SK-N-SH (cell line): ENCODE measurements around the gene TWNK.

ENCODE experiments used
- CTCF ChIP-seq: fragments of 200-600 bp; sonication (generic); IDR thresholded peaks from 2 replicates; pipeline ENCODE4 v1.6.1; 2017; ENCODE audit warnings: antibody characterized with exemption, mild to moderate bottlenecking, moderate library complexity
- EP300 ChIP-seq, 2 experiments: IDR thresholded peaks; 2 replicates each; pipeline versions ENCODE4 v1.4.0 to v1.6.1; 2012; ENCODE audit warnings: borderline replicate concordance in 1 of 2, low read depth in 1 of 2, low read length in 1 of 2
- EZH2phosphoT487 ChIP-seq: fragments of 200-600 bp; sonication (generic); IDR thresholded peaks from 2 replicates; pipeline ENCODE4 v1.6.1; 2017; ENCODE audit warnings: low read depth, mixed run types, mild to moderate bottlenecking, antibody characterized with exemption, moderate library complexity, borderline replicate concordance
- FOXM1 ChIP-seq: IDR thresholded peaks from 2 replicates; pipeline ENCODE4 v1.4.0; 2012; ENCODE audit warnings: low read depth, mild to moderate bottlenecking
- GABPA ChIP-seq: IDR thresholded peaks from 2 replicates; pipeline ENCODE4 v1.4.0; 2012; ENCODE audit warnings: low read depth, mild to moderate bottlenecking
- MAX ChIP-seq: IDR thresholded peaks from 2 replicates; pipeline ENCODE4 v1.4.0; 2012; ENCODE audit warnings: low read depth
- MXI1 ChIP-seq: IDR thresholded peaks from 2 replicates; pipeline ENCODE4 v1.6.1; 2012; ENCODE audit warnings: mild to moderate bottlenecking, low read depth, low read length, improper control_type of control experiment
- PBX3 ChIP-seq: IDR thresholded peaks from 2 replicates; pipeline ENCODE4; 2012
- POLR2AphosphoS5 ChIP-seq: IDR thresholded peaks from 2 replicates; pipeline ENCODE4 v1.6.1; 2012; ENCODE audit warnings: low read depth, low read length
- RAD21 ChIP-seq: IDR thresholded peaks from 2 replicates; pipeline ENCODE4 v1.6.1; 2012; ENCODE audit warnings: mild to moderate bottlenecking, low read length
- RCOR1 ChIP-seq: fragments of 150-350 bp; IDR thresholded peaks from 2 replicates; pipeline ENCODE4 v1.6.1; 2017; ENCODE audit warnings: antibody characterized with exemption, low read length
- TEAD4 ChIP-seq: IDR thresholded peaks from 2 replicates; pipeline ENCODE4 v1.4.0; 2012; ENCODE audit warnings: mild to moderate bottlenecking, borderline replicate concordance; ENCODE audit not compliant: insufficient read depth
- USF2 ChIP-seq: fragments of 150-350 bp; IDR thresholded peaks from 2 replicates; pipeline ENCODE4 v1.6.1; 2017; ENCODE audit warnings: antibody characterized with exemption, low read length, low read depth, borderline replicate concordance

GRCh38 chr10:100980311-100980710, 7.0 kb upstream of the TWNK start:
- TF ChIP-seq USF2 = no peak
- TF ChIP-seq RAD21 = no peak
- TF ChIP-seq EP300 (IDR thresholded peaks at IDR 0.05; ENCODE audit: borderline replicate concordance in 1 of 2, low read depth in 1 of 2, low read length in 1 of 2) = no peak
- no peak for TF ChIP-seq TEAD4
- TF ChIP-seq POLR2AphosphoS5 = no peak
- TF ChIP-seq CTCF = no peak
- no peak for TF ChIP-seq PBX3
- no peak for TF ChIP-seq GABPA
- no peak for TF ChIP-seq EZH2phosphoT487
- no peak for TF ChIP-seq MXI1
- no peak for TF ChIP-seq RCOR1
- no peak for TF ChIP-seq FOXM1
- TF ChIP-seq MAX = no peak
